IPS-18a (cell line): Measurements from ENCODE around the gene FUT2.

Source experiments
- H3K27ac ChIP-seq: one replicate; pipeline ENCODE4 v1.5.1; 2013; ENCODE audit warnings: low read length
- H3K27me3 ChIP-seq: one replicate; pipeline ENCODE4 v1.6.1; 2013; ENCODE audit warnings: mild to moderate bottlenecking, low read length; ENCODE audit not compliant: control insufficient read depth, insufficient read depth
- H3K36me3 ChIP-seq: one replicate; pipeline ENCODE4 v1.6.1; 2013; ENCODE audit warnings: low read depth, low read length; ENCODE audit not compliant: control insufficient read depth
- H3K4me1 ChIP-seq: one replicate; pipeline ENCODE4 v1.6.1; 2013; ENCODE audit warnings: low read depth, low read length; ENCODE audit not compliant: control insufficient read depth
- H3K4me3 ChIP-seq: one replicate; pipeline ENCODE4 v1.5.1; 2013; ENCODE audit warnings: low read length
- H3K9ac ChIP-seq: one replicate; pipeline ENCODE4 v1.6.1; 2013; ENCODE audit warnings: mild to moderate bottlenecking, low read length, moderate library complexity
- H3K9me3 ChIP-seq: one replicate; pipeline ENCODE4 v1.6.1; 2013; ENCODE audit warnings: low read depth, low read length; ENCODE audit not compliant: control insufficient read depth

The FUT2 gene

DNA sequence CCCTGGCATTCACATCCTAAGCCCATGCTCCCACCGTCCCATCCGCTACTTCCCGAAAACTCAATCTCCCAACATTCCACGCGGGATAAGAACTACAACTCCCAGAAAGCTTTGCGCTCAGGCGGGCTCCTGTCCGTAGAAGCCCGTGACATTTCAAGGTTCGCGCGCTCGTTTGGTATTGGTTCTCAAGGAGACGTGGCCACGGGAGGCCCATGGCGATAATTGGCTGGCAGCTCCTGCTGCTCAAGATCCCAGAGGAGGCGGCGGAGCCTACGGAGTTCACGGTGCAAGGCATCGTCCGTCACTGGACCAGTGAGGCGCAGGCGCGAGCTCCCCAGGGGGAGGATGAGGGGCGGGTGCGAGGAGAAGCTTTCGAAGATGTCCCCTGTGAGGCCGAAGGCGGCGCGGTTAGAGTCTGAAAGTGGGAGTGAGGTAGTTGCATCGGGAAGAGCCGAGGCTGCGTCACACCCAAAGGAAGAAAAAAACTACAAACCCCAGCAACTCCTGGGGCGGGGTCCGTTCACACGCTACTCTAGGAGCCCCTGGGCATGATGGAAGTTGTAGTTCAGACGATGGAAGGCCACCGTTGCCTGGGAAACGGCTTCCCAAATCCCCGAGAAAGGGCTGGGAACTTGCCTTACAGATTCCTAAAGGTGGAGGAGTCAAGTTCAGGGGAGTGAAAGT is 25.0 kb downstream of the FUT2 start:
- Histone ChIP-seq H3K27ac (peak overlapping the region; percentile 94), H3K4me3 (peak overlapping the region; percentile 97), H3K4me1 (peaks cover 20% of the 10 kb centered on the region), H3K36me3 (no peaks in the 10 kb centered on the region), H3K9ac (peak overlapping the region; percentile 87), H3K27me3 (no peaks in the 10 kb centered on the region), H3K9me3 (no peaks in the 10 kb centered on the region)

DNA sequence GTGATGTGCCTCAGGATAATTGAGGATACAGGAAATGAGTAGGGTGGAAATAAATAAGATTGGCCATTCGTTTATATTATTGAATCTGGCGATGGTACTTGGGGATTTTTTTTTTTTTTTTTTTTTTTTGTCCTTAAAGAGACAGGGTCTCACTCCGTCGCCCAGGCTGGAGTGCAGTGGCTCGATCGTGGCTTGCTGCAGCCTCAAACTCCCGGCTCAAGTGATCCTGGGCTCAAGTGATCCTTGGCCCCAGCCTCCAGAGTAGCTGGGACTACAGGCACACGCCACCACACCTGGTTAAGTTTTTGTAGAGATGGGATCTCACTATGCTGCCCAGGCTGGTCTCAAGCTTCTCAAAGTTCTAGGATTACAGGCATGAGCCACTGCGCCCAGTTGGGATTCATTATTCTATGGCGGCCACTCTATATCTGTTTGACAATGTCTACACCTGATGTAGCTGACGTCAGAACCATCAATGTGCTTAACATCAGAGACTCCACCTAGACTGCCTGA is 26.5 kb downstream of the FUT2 start:
- Histone ChIP-seq H3K9ac (no peak overlapping the region), H3K27me3 (no peaks in the 10 kb centered on the region), H3K4me1 (peaks cover 11% of the 10 kb centered on the region), H3K9me3 (no peaks in the 10 kb centered on the region), H3K27ac (no peak overlapping the region), H3K4me3 (no peak overlapping the region), H3K36me3 (no peaks in the 10 kb centered on the region)

DNA sequence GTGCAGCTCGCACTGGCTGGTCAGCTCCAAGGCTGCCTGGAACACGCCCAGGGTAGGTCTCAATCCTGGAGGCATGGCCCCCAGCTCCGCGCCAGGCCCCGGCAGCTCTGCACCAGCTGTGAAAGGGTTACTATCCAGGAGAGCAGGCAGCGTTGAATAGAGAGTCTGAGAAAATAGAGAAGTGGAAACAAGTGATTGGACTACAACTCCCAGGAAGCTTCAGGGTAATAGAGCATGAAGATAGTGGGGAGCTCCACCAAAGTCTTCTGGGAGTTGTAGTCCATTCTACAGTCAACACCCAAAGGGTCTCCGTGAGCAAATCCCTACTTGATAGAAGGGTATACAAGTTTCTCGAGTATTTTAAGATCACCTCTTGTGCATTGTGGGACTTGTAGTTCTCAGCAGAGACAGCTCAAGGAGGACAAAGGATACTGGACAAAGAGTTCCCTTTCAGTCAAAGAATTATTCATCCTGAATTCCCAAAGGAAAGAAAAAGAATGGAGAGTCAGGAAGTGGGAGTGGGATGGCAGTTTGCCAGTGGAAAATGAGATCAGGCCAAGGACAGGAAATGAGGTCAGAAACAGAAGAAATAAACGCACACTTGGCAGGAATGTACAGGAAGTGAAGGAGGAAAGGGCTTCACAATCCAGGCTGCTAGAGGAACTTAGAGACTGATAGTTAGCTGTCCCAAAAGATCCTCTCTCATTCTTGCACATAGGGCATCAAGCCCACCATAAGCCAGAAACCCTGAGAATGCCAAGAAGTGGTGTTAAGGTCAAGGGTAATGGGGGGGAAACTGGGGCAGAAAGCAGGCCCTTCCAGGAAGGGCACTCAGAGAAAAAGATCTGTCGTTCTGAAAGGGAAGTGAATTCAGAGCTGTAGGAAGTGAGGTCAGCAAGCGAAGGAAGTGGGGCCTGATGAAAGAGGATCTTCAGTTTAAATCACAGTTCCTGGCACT is 29.3 kb downstream of the FUT2 start:
- H3K27ac ChIP-seq, result no peak overlapping the region
- H3K27me3 ChIP-seq, result no peaks in the 10 kb centered on the region
- H3K9ac ChIP-seq, result no peak overlapping the region
- H3K4me1 ChIP-seq, result peaks cover 6% of the 10 kb centered on the region
- H3K9me3 ChIP-seq, result no peaks in the 10 kb centered on the region
- no peak overlapping the region for H3K4me3 ChIP-seq
- no peaks in the 10 kb centered on the region for H3K36me3 ChIP-seq

DNA sequence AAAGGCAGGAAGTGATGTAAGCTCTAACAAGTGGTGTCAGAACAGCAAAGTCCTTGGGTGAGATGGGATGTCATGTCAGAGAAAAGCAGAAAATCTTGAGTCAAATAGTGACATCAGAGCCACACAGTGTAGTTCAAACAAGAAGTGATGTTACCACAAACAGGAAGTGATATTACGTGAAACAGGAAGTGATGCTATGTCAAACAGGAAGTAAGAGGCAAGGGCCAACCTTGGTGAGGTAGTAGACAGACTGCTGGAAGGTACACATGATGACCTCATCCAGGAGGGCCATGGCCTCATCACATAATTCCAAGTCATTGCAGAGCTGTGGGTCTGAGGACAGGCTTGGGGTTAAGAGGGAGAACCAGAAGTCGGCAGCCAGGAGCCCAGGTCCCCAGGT is 30.8 kb downstream of the FUT2 start:
- Histone ChIP-seq H3K27ac (no peak overlapping the region), H3K9me3 (no peaks in the 10 kb centered on the region)

DNA sequence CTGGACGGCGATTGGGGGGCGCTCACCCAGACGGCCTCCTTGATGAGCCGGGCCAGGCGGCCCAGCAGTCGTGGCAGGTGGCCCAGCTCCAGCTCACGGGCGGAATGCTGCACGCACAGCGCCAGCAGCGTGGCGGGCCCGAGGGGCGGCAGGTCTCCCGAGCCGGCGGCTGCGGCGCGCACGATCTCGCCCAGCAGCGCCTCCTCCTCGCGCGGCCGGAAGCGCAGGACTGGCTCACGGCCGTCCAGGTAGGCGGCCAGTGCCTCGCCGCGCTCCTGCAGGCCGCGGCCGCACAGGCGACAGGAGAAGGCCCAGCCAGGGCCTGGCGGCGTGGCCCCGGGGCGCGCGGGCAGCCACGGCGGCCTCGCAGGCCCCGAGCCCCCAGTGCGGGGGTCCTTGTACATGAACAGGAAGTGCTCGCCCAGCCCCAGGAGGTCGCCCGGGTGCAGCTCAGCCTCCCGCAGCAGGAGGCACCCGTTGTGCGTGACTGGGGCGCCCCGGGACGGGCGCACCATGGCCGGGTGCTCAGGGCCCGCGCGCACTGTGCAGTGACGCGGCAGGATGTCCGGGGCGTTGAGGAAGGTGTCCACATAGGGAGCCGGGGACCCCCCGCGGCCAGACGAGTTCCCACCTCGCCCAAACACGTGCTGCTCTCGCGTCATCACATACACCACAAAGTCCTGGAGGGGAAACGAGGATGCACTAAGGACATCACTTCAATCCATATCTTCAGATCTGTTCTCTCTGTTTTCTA is 33.3 kb downstream of the FUT2 start:
- Histone ChIP-seq H3K27ac (no peak overlapping the region), H3K4me1 (peaks cover 3% of the 10 kb centered on the region), H3K4me3 (no peak overlapping the region), H3K36me3 (no peaks in the 10 kb centered on the region), H3K9ac (no peak overlapping the region), H3K9me3 (no peaks in the 10 kb centered on the region), H3K27me3 (no peaks in the 10 kb centered on the region)

More for the DNA sequence above, 30.8 kb downstream of the FUT2 start:
- H3K4me1 ChIP-seq, result peaks cover 3% of the 10 kb centered on the region
- no peaks in the 10 kb centered on the region for H3K27me3 ChIP-seq
- no peak overlapping the region for H3K4me3 ChIP-seq
- no peaks in the 10 kb centered on the region for H3K36me3 ChIP-seq
- H3K9ac ChIP-seq, result no peak overlapping the region

DNA sequence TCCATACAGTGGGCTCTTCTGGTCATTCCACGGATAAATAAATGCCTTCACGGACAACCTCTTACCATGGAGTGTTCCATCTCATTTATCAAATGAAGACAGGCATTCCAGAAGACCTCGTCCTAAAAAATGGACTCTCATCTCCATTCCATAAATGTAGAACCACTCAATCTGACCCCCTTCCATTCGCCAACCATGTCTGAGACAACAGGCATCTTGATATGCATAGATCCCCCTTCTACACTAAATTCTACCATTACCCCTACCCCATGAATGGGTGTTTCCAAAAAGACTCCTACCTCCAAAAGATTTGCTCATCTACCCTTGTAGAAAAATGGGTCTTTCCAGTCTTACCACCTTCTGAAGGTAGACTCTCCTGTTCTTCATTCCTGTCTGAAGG is 35.7 kb downstream of the FUT2 start:
- Histone ChIP-seq H3K4me1 (no peaks in the 10 kb centered on the region), H3K4me3 (no peak overlapping the region), H3K27ac (no peak overlapping the region), H3K27me3 (no peaks in the 10 kb centered on the region), H3K9ac (no peak overlapping the region), H3K9me3 (no peaks in the 10 kb centered on the region), H3K36me3 (no peaks in the 10 kb centered on the region)

DNA sequence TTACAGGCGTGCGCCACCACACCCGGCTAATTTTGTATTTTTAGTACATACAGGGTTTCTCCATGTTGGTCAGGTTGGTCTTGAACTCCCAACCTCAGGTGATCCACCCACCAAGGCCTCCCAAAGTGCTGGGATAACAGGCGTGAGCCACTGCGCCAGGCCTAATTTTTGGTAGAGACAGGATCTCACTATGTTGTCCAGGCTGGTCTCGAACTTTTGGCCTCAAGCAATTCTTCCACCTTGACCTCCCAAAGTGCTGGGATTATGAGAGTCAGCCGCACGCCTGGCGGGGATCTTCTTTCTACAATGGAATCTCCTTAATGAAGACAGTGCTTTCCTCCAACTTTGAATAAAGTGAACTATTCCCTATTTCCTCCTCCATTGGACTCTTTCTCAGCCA is 38.9 kb downstream of the FUT2 start:
- peaks cover 7% of the 10 kb centered on the region for H3K27me3 ChIP-seq
- peak overlapping the region; percentile 67 for H3K4me3 ChIP-seq
- H3K9ac ChIP-seq, result no peak overlapping the region
- H3K4me1 ChIP-seq, result peaks cover 12% of the 10 kb centered on the region
- no peak overlapping the region for H3K27ac ChIP-seq
- no peaks in the 10 kb centered on the region for H3K9me3 ChIP-seq
- no peaks in the 10 kb centered on the region for H3K36me3 ChIP-seq

DNA sequence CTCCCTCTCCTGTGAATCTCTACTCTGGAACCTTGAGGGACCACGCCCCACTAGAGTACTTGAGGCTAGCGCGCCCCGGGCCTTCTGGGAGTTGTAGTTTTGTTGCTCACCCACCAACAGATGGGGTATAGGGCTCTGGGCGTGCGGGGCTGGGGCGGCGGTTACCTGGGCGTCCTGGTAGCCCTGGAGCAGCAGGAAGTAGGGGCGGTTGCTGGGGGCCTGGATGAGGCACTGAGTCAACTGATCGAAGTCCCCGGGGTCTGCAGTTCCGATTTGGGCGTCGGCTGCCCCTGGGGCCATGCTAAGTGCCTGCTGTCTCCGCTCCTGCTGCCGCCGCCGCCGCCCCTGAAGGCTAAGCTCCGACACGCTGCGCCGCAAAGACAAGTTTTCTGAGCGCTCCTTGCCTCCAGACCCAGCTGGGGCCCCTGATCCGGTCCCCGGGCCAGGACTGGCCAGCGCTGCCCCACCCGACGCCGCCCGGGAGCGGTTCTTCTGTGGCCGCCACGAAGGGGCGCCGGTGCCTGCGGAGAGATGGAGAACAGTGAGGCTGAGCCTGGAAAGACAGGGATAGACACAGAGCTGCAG is 39.4 kb downstream of the FUT2 start:
- Histone ChIP-seq H3K9me3 (no peaks in the 10 kb centered on the region), H3K4me3 (peak overlapping the region; percentile 67), H3K27ac (no peak overlapping the region), H3K9ac (peak overlapping the region; percentile 39), H3K27me3 (peaks cover 12% of the 10 kb centered on the region), H3K36me3 (no peaks in the 10 kb centered on the region), H3K4me1 (peaks cover 12% of the 10 kb centered on the region)

DNA sequence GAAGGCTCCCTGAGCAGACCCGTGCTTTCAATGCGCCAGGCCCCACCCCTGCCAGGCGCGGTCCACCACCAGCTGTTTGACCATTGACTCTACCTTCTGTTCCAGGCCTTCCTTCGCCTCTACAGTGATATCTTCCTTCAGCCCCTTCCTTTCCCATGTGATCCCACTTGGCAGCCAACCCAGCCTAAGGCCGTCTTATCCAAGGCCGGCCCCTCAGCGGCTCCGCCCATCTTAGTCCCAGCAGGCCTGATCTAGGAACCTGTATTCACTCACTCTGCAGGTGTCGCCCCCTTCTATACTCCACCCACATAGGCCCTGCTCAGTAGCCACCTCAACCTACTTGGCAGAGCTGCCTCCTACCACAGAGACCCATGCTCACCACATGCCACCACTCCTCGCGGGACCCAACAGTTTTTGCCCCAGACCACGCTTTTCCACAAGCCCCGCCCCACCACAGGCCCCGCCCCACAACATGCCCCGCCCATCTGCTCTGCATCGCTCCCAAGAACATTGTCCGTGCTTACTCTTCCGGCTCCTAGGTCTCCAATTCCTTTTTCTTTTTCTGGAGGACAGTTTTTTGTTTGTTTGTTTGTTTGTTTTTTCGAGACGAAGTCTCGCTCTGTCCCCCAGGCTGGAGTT is 41.7 kb downstream of the FUT2 start:
- peaks cover 20% of the 10 kb centered on the region for H3K27me3 ChIP-seq
- H3K4me1 ChIP-seq, result peaks cover 23% of the 10 kb centered on the region
- no peaks in the 10 kb centered on the region for H3K36me3 ChIP-seq
- no peaks in the 10 kb centered on the region for H3K9me3 ChIP-seq
- H3K4me3 ChIP-seq, result no peak overlapping the region
- no peak overlapping the region for H3K9ac ChIP-seq
- no peak overlapping the region for H3K27ac ChIP-seq

DNA sequence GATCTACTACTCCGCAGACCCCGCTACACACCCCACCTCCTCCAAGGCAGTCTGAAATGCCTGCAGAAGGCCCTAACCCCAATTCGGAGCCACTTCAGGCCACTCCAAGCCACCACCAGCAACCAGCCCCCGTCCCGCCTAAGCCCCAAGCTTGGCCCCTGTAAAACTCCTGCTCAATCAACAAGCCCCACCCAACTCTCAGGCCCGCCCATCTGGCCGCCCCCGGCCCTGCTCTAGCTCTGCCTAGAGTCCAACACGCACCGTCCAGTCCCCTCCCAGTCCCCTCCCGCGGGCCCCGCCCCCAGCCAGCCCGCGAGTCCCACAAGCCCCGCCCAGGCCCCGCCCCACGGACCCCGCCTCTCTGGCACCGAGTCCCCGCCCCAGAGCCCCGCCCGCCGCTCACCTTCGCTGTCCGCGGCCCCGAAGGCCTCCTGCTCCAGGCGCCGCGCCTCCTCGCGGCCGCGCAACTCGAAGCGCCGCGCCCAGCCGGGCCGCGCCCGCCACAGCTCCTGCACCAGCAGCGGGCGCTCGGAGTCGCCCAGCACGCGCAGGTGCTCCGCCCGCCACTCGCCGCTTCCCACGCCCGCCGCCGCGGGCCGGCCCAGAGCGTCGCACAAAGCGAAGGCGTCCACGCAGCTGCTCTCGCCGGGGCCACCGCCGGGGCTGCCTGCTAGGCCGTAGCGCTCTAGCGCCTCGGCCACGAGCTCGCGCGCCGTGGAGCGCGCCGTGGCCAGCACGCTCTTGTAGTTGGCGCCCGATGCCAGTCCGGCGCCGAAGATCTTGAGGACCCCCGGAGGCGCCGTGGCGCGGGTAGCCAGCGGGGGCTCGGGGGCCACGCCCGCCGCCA is 43.0 kb downstream of the FUT2 start:
- peak overlapping the region; percentile 57 for H3K4me3 ChIP-seq
- H3K27me3 ChIP-seq, result peaks cover 20% of the 10 kb centered on the region
- peaks cover 23% of the 10 kb centered on the region for H3K4me1 ChIP-seq
- no peaks in the 10 kb centered on the region for H3K9me3 ChIP-seq
- H3K9ac ChIP-seq, result no peak overlapping the region
- H3K36me3 ChIP-seq, result no peaks in the 10 kb centered on the region
- no peak overlapping the region for H3K27ac ChIP-seq
